ENCODE data around the gene B4GALT2. TPM values are rescaled to one million over a fixed set of nuclear protein-coding genes. Genes with fewer than 3 reads are reported as not detected.

The B4GALT2 gene
- total and polyA plus RNA-seq, 2 of the 4 experiments (the other 2 are of a cell fraction) = 52.3 to 60.8 TPM

DNA sequence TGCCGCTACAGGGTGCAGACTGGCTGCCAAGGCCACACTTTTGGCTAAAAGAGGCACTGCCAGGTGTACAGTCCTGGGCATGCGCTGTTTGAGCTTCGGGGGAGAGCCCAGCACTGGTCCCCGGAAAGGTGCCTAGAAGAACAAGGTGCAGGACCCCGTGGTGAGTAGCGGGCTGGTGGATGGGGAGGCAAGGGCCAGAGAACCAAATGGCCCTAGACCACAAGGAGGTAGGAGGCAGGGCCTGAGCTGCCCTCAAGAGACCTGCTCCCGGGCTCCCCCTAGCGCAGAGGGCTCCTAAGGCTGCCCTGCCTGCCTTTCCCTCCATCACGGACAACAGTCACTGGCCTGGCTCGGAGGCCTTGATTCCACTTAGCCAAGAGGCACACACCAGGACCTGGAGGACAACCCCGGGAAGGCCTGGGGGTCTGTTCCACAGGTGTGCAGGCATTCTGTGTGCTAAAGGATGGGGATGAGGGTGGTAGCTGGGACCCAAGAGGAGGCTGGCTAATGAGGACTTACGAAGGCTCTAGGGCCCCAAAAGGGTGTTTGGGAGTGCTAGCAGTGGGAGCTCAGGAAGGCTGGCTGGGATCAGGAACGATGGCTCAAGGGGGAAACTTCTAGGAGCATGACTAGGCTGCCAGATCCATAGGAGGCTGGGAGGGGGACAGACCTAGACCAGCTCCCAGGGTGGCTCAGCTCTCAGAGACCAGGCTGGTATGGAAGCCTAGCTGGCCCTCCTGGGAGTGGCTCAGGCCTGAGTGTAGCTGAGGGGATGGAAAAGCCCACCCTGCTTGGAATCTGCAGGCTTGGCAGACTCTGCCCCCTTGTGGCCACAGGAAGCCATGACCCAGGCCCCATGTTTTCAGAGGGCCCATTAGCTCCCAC lies 44.7 kb upstream of the B4GALT2 start:
- Histone ChIP-seq H4K20me1 (ENCODE audit: insufficient read depth, low read length) (peaks cover 3% of the 10 kb centered on the region; the same call in 1 of the 2 replicates), H2BK15ac (ENCODE audit: low read depth, low read length) (peak overlapping the region; percentile 8; the same call in 1 of the 3 replicates), H2AFZ (replicated peaks; ENCODE audit: low read length, poor library complexity) (peak overlapping the region; percentile 91), H3K4me2 (ENCODE audit: low read depth, low read length) (no peak overlapping the region), H3K18ac (ENCODE audit: low read depth, low read length) (no peak overlapping the region), H2BK120ac (ENCODE audit: low read depth, low read length) (no peak overlapping the region), H3K27ac (ENCODE audit: insufficient read depth, low read length) (no peak overlapping the region), H3K27me3 (ENCODE audit: control insufficient read depth, insufficient read depth, low read length) (no peaks in the 10 kb centered on the region; the same call in 1 of the 2 replicates), H3K4me3 (ENCODE audit: insufficient read depth, low read depth, low read length) (no peak overlapping the region), H3K79me1 (ENCODE audit: low read depth in 1 of 2, low read length in 2 of 2) (peaks cover 0 to 8% of the 10 kb centered on the region in 2 experiments; a peak in 1 of 4 replicates), H3K4me1 (ENCODE audit: control insufficient read depth, insufficient read depth, low read length) (peaks cover 10% of the 10 kb centered on the region), H3K23ac (ENCODE audit: low read depth, low read length) (no peak overlapping the region), H2AK9ac (replicated peaks; ENCODE audit: low read depth, low read length, poor library complexity) (peak overlapping the region; percentile 73), H3K36me3 (ENCODE audit: control insufficient read depth, insufficient read depth, low read length) (peaks cover 6% of the 10 kb centered on the region; the same call in 1 of the 2 replicates), H3K9ac (ENCODE audit: low read depth, low read length) (no peak overlapping the region), H4K5ac (ENCODE audit: low read depth, low read length) (no peak overlapping the region), H3K9me1 (ENCODE audit: insufficient read depth, low read length) (peaks cover 6% of the 10 kb centered on the region), H4K91ac (ENCODE audit: insufficient read depth, low read depth, low read length) (no peak overlapping the region; the same call in 1 of the 2 replicates), H3K9me3 (ENCODE audit: control insufficient read depth, insufficient read depth, low read length) (peaks cover 5% of the 10 kb centered on the region), H4K8ac (ENCODE audit: low read depth in 2 of 2, low read length in 2 of 2) (peak overlapping the region in 1 of 2 experiments; percentile 30; a peak in 1 of 4 replicates), H3K56ac (ENCODE audit: extremely low read depth, insufficient read depth, low read length) (no peak overlapping the region), H2BK20ac (ENCODE audit: low read depth, low read length) (no peak overlapping the region), H2AK5ac (ENCODE audit: low read depth, low read length) (peak overlapping the region; percentile 23; the same call in 1 of the 2 replicates), H3K14ac (replicated peaks; ENCODE audit: low read depth, low read length) (no peak overlapping the region), H2BK5ac (ENCODE audit: low read depth, low read length, poor library complexity, severe bottlenecking) (no peak overlapping the region), H3K4ac (ENCODE audit: low read depth, low read length) (peak overlapping the region; percentile 24; the same call in 1 of the 2 replicates)
- CTCF ChIA-PET = interaction anchor here (0.6 to 5.6 kb wide), 26 partner anchors 8 to 408 kb away, joined by 3 to 149 read pairs (median 4); partner anchors contain the start of genes IPO13 and PTPRF
- intact Hi-C loops (cut with micrococcal nuclease) (loop anchor here (1.0 to 5.0 kb wide), 4 partner anchors 82 to 405 kb away; no protein-coding TSS in a partner anchor), dilution Hi-C loops (cut with HindIII; ENCODE audit: low sequenced_read_pairs, unreplicated experiment) (no loop called here), in situ Hi-C loops (cut with MboI; ENCODE audit: low sequenced_read_pairs) (loop anchor here (5.0 kb wide), 1 partner anchor 162 kb away; no protein-coding TSS in a partner anchor)
- POLR2A ChIA-PET (ENCODE audit: unreplicated experiment) = no interaction called here
- ATAC-seq (ENCODE audit: low read depth) = peak; percentile 48
- BruUV-seq (replicated peaks) = no TSS peak
- no peak for TF ChIP-seq POLR2A (IDR thresholded peaks at IDR 0.05; ENCODE audit: low read depth, low read length)
- no peak for TF ChIP-seq USF2 (IDR thresholded peaks at IDR 0.05; ENCODE audit: low read depth, low read length)
- no peak for TF ChIP-seq CHD1 (IDR thresholded peaks at IDR 0.05; ENCODE audit: low read depth, low read length)
- TF ChIP-seq MAZ (IDR thresholded peaks at IDR 0.05; ENCODE audit: borderline replicate concordance, low read depth, low read length) = peak; percentile 19; the same call in 1 of the 2 replicates
- no peak for TF ChIP-seq MAFK (IDR thresholded peaks at IDR 0.05; ENCODE audit: low read depth, low read length)
- TF ChIP-seq RAD21 (IDR thresholded peaks at IDR 0.05; ENCODE audit: low read length) = peak; percentile 87
- TF ChIP-seq RCOR1 (IDR thresholded peaks at IDR 0.05; ENCODE audit: insufficient replicate concordance, low read length) = no peak
- TF ChIP-seq NFE2L2 (IDR thresholded peaks at IDR 0.05; ENCODE audit: low read depth, low read length) = no peak
- TF ChIP-seq SMC3 (IDR thresholded peaks at IDR 0.05; ENCODE audit: low read depth, low read length) = peak; percentile 81
- TF ChIP-seq, protein P1, sequence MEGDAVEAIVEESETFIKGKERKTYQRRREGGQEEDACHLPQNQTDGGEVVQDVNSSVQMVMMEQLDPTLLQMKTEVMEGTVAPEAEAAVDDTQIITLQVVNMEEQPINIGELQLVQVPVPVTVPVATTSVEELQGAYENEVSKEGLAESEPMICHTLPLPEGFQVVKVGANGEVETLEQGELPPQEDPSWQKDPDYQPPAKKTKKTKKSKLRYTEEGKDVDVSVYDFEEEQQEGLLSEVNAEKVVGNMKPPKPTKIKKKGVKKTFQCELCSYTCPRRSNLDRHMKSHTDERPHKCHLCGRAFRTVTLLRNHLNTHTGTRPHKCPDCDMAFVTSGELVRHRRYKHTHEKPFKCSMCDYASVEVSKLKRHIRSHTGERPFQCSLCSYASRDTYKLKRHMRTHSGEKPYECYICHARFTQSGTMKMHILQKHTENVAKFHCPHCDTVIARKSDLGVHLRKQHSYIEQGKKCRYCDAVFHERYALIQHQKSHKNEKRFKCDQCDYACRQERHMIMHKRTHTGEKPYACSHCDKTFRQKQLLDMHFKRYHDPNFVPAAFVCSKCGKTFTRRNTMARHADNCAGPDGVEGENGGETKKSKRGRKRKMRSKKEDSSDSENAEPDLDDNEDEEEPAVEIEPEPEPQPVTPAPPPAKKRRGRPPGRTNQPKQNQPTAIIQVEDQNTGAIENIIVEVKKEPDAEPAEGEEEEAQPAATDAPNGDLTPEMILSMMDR (conservative IDR thresholded peaks at IDR 0.05; ENCODE audit: low read depth, low read length) = peak; percentile 84
- WGBS, 2 experiments (ENCODE audit: extremely low coverage in 2 of 2, insufficient read length in 1 of 2) = 71% methylated on average over 5 of the region's 13 CpGs; no CpG with 5 or more reads in 1 of the 2 experiments
- DNase-seq = peak; percentile 53

All from IMR-90 (cell line).